Hepatocyte (in vitro differentiated cells): Measurements from ENCODE around the gene FICD. TPM values are rescaled to one million over a fixed set of nuclear protein-coding genes. Genes with fewer than 3 reads are reported as not detected.

Experiments used
- DNase-seq: peaks from one replicate; pipeline ENCODE4 v3.0.0-alpha.2; 2016; ENCODE audit warnings: low spot score
- H2AFZ ChIP-seq: fragments of 200-600 bp; sonication (generic); 2 replicates; pipeline ENCODE4 v1.6.0; 2016; ENCODE audit warnings: antibody characterized with exemption, mild to moderate bottlenecking
- H3K27ac ChIP-seq: fragments of 200-600 bp; sonication (generic); 2 replicates; pipeline ENCODE4 v1.5.1; 2016; ENCODE audit warnings: mild to moderate bottlenecking
- H3K27me3 ChIP-seq: fragments of 200-600 bp; sonication (generic); 2 replicates; pipeline ENCODE4 v1.6.1; 2016
- H3K36me3 ChIP-seq: fragments of 200-600 bp; sonication (generic); replicated peaks from 2 replicates; pipeline ENCODE4 v1.5.1; 2016; ENCODE audit warnings: low read depth; ENCODE audit not compliant: insufficient read depth
- H3K4me1 ChIP-seq: fragments of 200-600 bp; sonication (generic); 2 replicates; pipeline ENCODE4 v1.5.1; 2016; ENCODE audit warnings: mild to moderate bottlenecking, moderate library complexity; ENCODE audit not compliant: insufficient read depth
- H3K4me2 ChIP-seq: fragments of 200-600 bp; sonication (generic); 2 replicates; pipeline ENCODE4 v1.6.0; 2016
- H3K4me3 ChIP-seq: fragments of 200-600 bp; sonication (generic); 2 replicates; pipeline ENCODE4 v1.5.1; 2016; ENCODE audit warnings: mild to moderate bottlenecking
- H3K79me2 ChIP-seq: fragments of 200-600 bp; sonication (generic); 2 replicates; pipeline ENCODE4 v1.6.0; 2017; ENCODE audit warnings: mild to moderate bottlenecking
- H3K9me2 ChIP-seq: fragments of 200-600 bp; sonication (generic); replicated peaks from 2 replicates; pipeline ENCODE4 v1.6.0; 2017; ENCODE audit warnings: mild to moderate bottlenecking; ENCODE audit not compliant: insufficient read depth
- H3K9me3 ChIP-seq: fragments of 200-600 bp; sonication (generic); 2 replicates; pipeline ENCODE4 v1.5.1; 2016; ENCODE audit warnings: low read depth, mild to moderate bottlenecking
- H4K20me1 ChIP-seq: fragments of 200-600 bp; sonication (generic); 2 replicates; pipeline ENCODE4 v1.6.0; 2016; ENCODE audit warnings: mild to moderate bottlenecking; ENCODE audit not compliant: insufficient read depth, poor library complexity, severe bottlenecking
- EZH2 ChIP-seq: fragments of 200-600 bp; sonication (generic); IDR thresholded peaks from 2 replicates; pipeline ENCODE4 v1.6.1; 2016; ENCODE audit warnings: antibody characterized with exemption, mild to moderate bottlenecking, borderline replicate concordance
- EZH2phosphoT487 ChIP-seq: fragments of 200-600 bp; sonication (generic); IDR thresholded peaks from one replicate; pipeline ENCODE4 v1.6.1; 2018; ENCODE audit warnings: antibody characterized with exemption, mild to moderate bottlenecking, low read depth, moderate library complexity; ENCODE audit not compliant: unreplicated experiment, severe bottlenecking
- WGBS: methylation state at CpG from one replicate; pipeline ENCODE4 v1.1.6; 2016; ENCODE audit warnings: low lambda C conversion rate; ENCODE audit errors: missing lambda C conversion rate; 5-methylcytosine and 5-hydroxymethylcytosine counted together
- polyA plus RNA-seq: library from polyadenylated mRNA; unstranded; fragments of >200 nt; fragmentation: Nextera tagmentation; extraction: Ambion mirVana; gene quantifications from 2 replicates; pipeline ENCODE4 v1.2.1, GENCODE V29; 2016
- total RNA-seq: library from RNA; depleted of rRNA; stranded (reverse); fragments of >200 nt; gene quantifications from 2 replicates; pipeline ENCODE4 v1.2.3, GENCODE V29; 2014
- TF ChIP-seq, protein P1 (sequence below): fragments of 200-600 bp; sonication (generic); IDR thresholded peaks from 2 replicates; pipeline ENCODE4 v1.5.1; 2016; ENCODE audit warnings: antibody characterized with exemption, mild to moderate bottlenecking; ENCODE audit not compliant: poor library complexity

FICD gene
- total and polyA plus RNA-seq, 2 experiments from 2014 or later, result 6.2 to 6.4 TPM

DNA sequence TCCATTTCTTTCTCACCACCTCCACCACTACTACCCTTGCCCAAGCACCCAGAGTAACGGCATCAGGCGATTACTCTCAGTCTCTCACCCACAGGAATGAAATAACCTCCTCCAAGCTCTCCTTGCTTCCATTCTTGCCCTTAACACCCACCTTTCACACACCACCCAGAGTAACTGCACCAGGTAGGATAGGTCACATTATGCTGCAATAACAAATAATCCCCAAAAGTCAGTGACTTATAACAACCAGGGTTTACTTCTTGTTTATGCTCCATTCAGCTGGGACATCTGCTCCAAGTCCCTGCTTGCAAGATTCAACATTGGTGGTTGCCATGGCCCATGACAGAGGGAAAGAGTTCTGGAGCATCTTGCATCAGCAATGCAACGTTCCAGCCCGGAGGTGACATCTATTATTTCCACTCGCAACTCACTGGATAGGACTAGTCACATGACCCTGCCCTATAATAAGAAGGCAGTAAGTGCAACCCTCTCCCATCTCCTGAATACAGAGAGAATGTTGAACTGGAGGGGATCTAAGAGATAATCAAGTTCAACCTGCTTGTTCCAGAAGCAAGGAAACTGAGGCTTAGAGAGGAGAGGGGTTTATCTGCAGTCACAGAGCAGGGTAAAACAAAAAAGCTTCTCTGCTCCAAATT, 41.5 kb upstream of the FICD start:
- Histone ChIP-seq H2AFZ (no peak overlapping the region), H4K20me1 (no peaks in the 10 kb centered on the region), H3K27me3 (peaks cover 9% of the 10 kb centered on the region), H3K27ac (no peak overlapping the region), H3K4me3 (no peak overlapping the region), H3K9me3 (no peaks in the 10 kb centered on the region), H3K9me2 (no peaks in the 10 kb centered on the region), H3K4me2 (no peak overlapping the region), H3K4me1 (no peaks in the 10 kb centered on the region), H3K79me2 (no peaks in the 10 kb centered on the region), H3K36me3 (no peaks in the 10 kb centered on the region)
- WGBS, result 84% methylated on average over 5 of the region's 5 CpGs
- TF ChIP-seq EZH2 (no peak), EZH2phosphoT487 (no peak)
- TF ChIP-seq, protein P1, sequence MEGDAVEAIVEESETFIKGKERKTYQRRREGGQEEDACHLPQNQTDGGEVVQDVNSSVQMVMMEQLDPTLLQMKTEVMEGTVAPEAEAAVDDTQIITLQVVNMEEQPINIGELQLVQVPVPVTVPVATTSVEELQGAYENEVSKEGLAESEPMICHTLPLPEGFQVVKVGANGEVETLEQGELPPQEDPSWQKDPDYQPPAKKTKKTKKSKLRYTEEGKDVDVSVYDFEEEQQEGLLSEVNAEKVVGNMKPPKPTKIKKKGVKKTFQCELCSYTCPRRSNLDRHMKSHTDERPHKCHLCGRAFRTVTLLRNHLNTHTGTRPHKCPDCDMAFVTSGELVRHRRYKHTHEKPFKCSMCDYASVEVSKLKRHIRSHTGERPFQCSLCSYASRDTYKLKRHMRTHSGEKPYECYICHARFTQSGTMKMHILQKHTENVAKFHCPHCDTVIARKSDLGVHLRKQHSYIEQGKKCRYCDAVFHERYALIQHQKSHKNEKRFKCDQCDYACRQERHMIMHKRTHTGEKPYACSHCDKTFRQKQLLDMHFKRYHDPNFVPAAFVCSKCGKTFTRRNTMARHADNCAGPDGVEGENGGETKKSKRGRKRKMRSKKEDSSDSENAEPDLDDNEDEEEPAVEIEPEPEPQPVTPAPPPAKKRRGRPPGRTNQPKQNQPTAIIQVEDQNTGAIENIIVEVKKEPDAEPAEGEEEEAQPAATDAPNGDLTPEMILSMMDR, result no peak
- DNase-seq, result no peak

DNA sequence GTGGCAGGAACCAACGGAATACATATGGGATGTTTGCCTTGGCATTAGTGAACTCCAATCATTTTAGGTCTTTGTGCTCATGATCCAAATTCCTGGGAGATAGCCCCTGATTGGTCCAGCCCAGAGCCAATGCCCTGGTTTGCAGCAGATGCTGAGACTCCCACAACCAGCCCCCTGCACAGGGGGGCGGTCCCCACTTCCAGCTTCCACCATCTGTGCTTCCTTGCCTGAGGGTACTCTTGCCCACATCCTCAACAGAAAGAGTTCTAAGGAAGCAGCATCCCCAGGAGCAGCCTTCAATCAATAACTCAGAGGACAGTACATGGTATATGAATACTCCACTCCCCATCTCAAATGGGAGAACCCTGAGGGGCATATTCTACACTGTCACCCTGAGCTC, 39.7 kb upstream of the FICD start:
- Histone ChIP-seq H3K4me1 (no peaks in the 10 kb centered on the region), H3K27ac (no peak overlapping the region), H3K9me3 (no peaks in the 10 kb centered on the region), H3K9me2 (no peaks in the 10 kb centered on the region), H4K20me1 (no peaks in the 10 kb centered on the region), H3K79me2 (no peaks in the 10 kb centered on the region), H3K4me2 (no peak overlapping the region), H3K36me3 (no peaks in the 10 kb centered on the region), H3K4me3 (no peak overlapping the region), H3K27me3 (peaks cover 7% of the 10 kb centered on the region), H2AFZ (no peak overlapping the region)
- 76% methylated on average over 2 of the region's 2 CpGs for WGBS
- TF ChIP-seq, protein P1, result no peak
- TF ChIP-seq EZH2phosphoT487, result no peak
- TF ChIP-seq EZH2, result no peak
- no peak for DNase-seq

DNA sequence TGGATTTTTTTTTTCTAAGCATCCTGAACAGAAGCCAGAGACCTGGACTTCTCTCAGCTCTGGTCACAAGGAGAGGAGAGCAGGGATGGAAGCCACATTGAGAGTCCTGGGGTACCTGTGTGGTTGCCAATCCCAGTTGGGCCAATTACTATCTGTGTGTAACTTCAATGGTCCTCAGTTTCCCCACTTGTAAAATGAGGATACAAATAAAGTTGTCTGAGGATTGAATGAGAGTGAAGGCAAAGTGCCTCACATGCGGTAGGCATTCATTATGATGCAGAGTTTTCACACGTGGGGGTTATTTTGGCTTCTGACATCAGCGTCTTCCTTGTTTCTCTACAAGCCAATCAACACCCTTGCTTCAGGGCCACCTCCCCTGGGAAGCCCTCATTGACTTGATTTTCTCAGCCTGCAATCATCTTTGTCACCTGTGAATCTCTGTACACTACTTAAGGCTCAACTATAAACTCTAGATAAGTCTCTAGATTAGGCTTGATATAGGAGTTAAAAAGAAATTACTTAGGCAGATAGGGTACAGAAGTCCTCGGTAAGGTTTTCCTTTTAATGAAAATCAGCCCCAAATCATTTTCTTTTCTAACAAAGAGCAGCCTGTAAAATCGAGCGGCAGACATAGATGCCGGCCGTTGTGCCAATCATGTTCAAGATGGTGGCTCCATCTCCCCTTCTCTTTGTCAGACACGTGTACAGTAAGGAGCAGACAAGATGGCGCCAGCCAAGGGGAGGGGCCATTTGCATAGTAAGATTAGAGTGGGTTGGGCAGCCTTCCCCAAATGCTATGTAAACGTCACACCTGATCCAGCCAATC, 37.8 kb upstream of the FICD start:
- Histone ChIP-seq H3K79me2 (no peaks in the 10 kb centered on the region), H3K36me3 (no peaks in the 10 kb centered on the region), H3K9me2 (no peaks in the 10 kb centered on the region), H3K4me2 (no peak overlapping the region), H3K4me1 (no peaks in the 10 kb centered on the region), H3K4me3 (no peak overlapping the region), H3K27me3 (no peaks in the 10 kb centered on the region), H2AFZ (no peak overlapping the region), H3K27ac (no peak overlapping the region), H4K20me1 (no peaks in the 10 kb centered on the region), H3K9me3 (no peaks in the 10 kb centered on the region)
- no peak for DNase-seq
- 84% methylated on average over 11 of the region's 11 CpGs for whole genome bisulfite sequencing
- TF ChIP-seq, protein P1, result no peak
- TF ChIP-seq EZH2phosphoT487 (no peak), EZH2 (no peak)
